Activated CD8-positive, alpha-beta T cell treated with anti-CD3 and anti-CD28 coated beads for 36 hours (primary cell): ENCODE results near the gene SREBF2. TPM values are rescaled to one million over a fixed set of nuclear protein-coding genes. Genes with fewer than 3 reads are reported as not detected.

ENCODE experiments used
- ATAC-seq: fragments of 200-7000 bp; cut with Tn5 transposase; one replicate; pipeline ENCODE4 v1.10.0; 2021; ENCODE audit warnings: mild to moderate bottlenecking, moderate library complexity
- CTCF ChIA-PET: fragments of 350-600 bp; sonication (Branson Sonifier 250); formaldehyde crosslinking; loops from one replicate; lab custom pipeline; 2021; ENCODE audit warnings: antibody characterized with exemption; lab: Charles Lee
- POLR2A ChIA-PET: fragments of 350-600 bp; sonication (Branson Sonifier 250); formaldehyde crosslinking; loops from one replicate; lab custom pipeline; 2021; ENCODE audit warnings: antibody characterized with exemption; lab: Charles Lee
- DNase-seq: peaks from one replicate; pipeline ENCODE4 v3.0.0-alpha.2; 2020
- H3K27ac Mint-ChIP-seq: one replicate; pipeline ENCODE4 v1.8.0; 2021; ENCODE audit warnings: mild to moderate bottlenecking, mixed read lengths
- H3K27me3 Mint-ChIP-seq: one replicate; pipeline ENCODE4 v1.8.0; 2021; ENCODE audit warnings: mixed read lengths
- H3K36me3 Mint-ChIP-seq: one replicate; pipeline ENCODE4 v1.8.0; 2021; ENCODE audit warnings: low read depth, mixed read lengths
- H3K4me1 Mint-ChIP-seq: one replicate; pipeline ENCODE4 v1.8.0; 2021; ENCODE audit warnings: low read depth, mixed read lengths
- H3K4me3 Mint-ChIP-seq: one replicate; pipeline ENCODE4 v1.8.0; 2021; ENCODE audit warnings: mild to moderate bottlenecking, moderate library complexity, mixed read lengths
- H3K9me3 Mint-ChIP-seq: one replicate; pipeline ENCODE4 v1.8.0; 2021; ENCODE audit warnings: mixed read lengths
- CTCF ChIP-seq: fragments of 200-600 bp; IDR thresholded peaks from one replicate; pipeline ENCODE4 v1.8.0; 2022; ENCODE audit warnings: antibody characterized with exemption, mild to moderate bottlenecking
- intact Hi-C: fragments of 100-400 bp; cut with micrococcal nuclease; formaldehyde crosslinking; loops from one replicate; pipeline ENCODE4 v1.10.0; 2022
- total RNA-seq, 2 experiments: library from RNA; stranded (reverse); gene quantifications; one replicate each; pipeline ENCODE4 v1.2.3, GENCODE V29; 2021

SREBF2 gene
- total RNA-seq, 2 experiments from 2014 or later = 87.1 to 92.9 TPM

- no peak overlapping the region for H3K27ac Mint-ChIP-seq
- intact Hi-C loops = no loop called here
- no peak for TF ChIP-seq CTCF
- DNase-seq = no peak
- H3K9me3 Mint-ChIP-seq = no peaks in the 10 kb centered on the region
- H3K4me3 Mint-ChIP-seq = no peak overlapping the region
- POLR2A ChIA-PET = interaction anchor here (1.2 kb wide), 1 partner anchor 60 kb away, joined by 3 read pairs; no protein-coding TSS in a partner anchor
- CTCF ChIA-PET = interaction anchor here (0.6 to 2.2 kb wide), 2 partner anchors 108 to 358 kb away, joined by 3 to 8 read pairs; no protein-coding TSS in a partner anchor
- H3K27me3 Mint-ChIP-seq = no peaks in the 10 kb centered on the region
- peaks cover 17% of the 10 kb centered on the region for H3K36me3 Mint-ChIP-seq
- H3K4me1 Mint-ChIP-seq = peaks cover 24% of the 10 kb centered on the region
- ATAC-seq = no peak
These were observed 27.3 kb upstream of the SREBF2 start for GRCh38 chr22:41805639-41806038.

- no peaks in the 10 kb centered on the region for H3K9me3 Mint-ChIP-seq
- H3K36me3 Mint-ChIP-seq = peaks cover 13% of the 10 kb centered on the region
- no peak for DNase-seq
- H3K4me1 Mint-ChIP-seq = peaks cover 7% of the 10 kb centered on the region
- no peak overlapping the region for H3K4me3 Mint-ChIP-seq
- CTCF ChIA-PET = interaction anchor here (1.3 to 1.4 kb wide), 2 partner anchors 62 to 111 kb away, joined by 4 to 7 read pairs; no protein-coding TSS in a partner anchor
- TF ChIP-seq CTCF = no peak
- ATAC-seq = no peak
- intact Hi-C loops = no loop called here
- H3K27ac Mint-ChIP-seq = no peak overlapping the region
- H3K27me3 Mint-ChIP-seq = no peaks in the 10 kb centered on the region
- POLR2A ChIA-PET = interaction anchor here (1.4 kb wide), 1 partner anchor 8 kb away, joined by 6 read pairs; the partner anchor contains the start of gene CCDC134
These were observed 24.5 kb upstream of the SREBF2 start for GRCh38 chr22:41808400-41808799.

- intact Hi-C loops = no loop called here
- H3K4me1 Mint-ChIP-seq = no peaks in the 10 kb centered on the region
- peaks cover 9% of the 10 kb centered on the region for H3K36me3 Mint-ChIP-seq
- H3K9me3 Mint-ChIP-seq = no peaks in the 10 kb centered on the region
- no peaks in the 10 kb centered on the region for H3K27me3 Mint-ChIP-seq
- POLR2A ChIA-PET = interaction anchor here (1.9 kb wide), 1 partner anchor 10 kb away, joined by 8 read pairs; the partner anchor contains the start of gene CCDC134
- CTCF ChIA-PET = no interaction called here
- H3K4me3 Mint-ChIP-seq = no peak overlapping the region
- no peak overlapping the region for H3K27ac Mint-ChIP-seq
- no peak for TF ChIP-seq CTCF
- ATAC-seq = no peak
- DNase-seq = no peak
These were observed 22.9 kb upstream of the SREBF2 start for GRCh38 chr22:41810022-41810421.

- CTCF ChIA-PET = interaction anchor here (1.7 kb wide), 1 partner anchor 113 kb away, joined by 4 read pairs; no protein-coding TSS in a partner anchor
- POLR2A ChIA-PET = interaction anchor here (0.5 to 1.2 kb wide), 4 partner anchors 12 to 90 kb away, joined by 3 to 4 read pairs (median 3); partner anchors contain the start of genes CCDC134 and SREBF2
- no peak overlapping the region for H3K4me3 Mint-ChIP-seq
- H3K27ac Mint-ChIP-seq = no peak overlapping the region
- no peak for TF ChIP-seq CTCF
- H3K27me3 Mint-ChIP-seq = no peaks in the 10 kb centered on the region
- ATAC-seq (no peak), DNase-seq (no peak)
- H3K4me1 Mint-ChIP-seq = peaks cover 3% of the 10 kb centered on the region
- no peaks in the 10 kb centered on the region for H3K9me3 Mint-ChIP-seq
- intact Hi-C loops = no loop called here
- H3K36me3 Mint-ChIP-seq = peaks cover 11% of the 10 kb centered on the region
These were observed 19.9 kb upstream of the SREBF2 start for GRCh38 chr22:41812805-41813545.
